Measurements from ENCODE around the gene IL12B. TPM values are rescaled to one million over a fixed set of nuclear protein-coding genes. Genes with fewer than 3 reads are reported as not detected.
A peak's percentile ranks its signal among the peaks of the same experiment; 100 is the strongest.
"Not testable (repeated sequence)": the region's sequence is repeated elsewhere in the genome, so short reads cannot be mapped to it uniquely, and the experiment has no call there.

The IL12B gene
- total RNA-seq, 1 donor from 2014 or later, result not detected

DNA sequence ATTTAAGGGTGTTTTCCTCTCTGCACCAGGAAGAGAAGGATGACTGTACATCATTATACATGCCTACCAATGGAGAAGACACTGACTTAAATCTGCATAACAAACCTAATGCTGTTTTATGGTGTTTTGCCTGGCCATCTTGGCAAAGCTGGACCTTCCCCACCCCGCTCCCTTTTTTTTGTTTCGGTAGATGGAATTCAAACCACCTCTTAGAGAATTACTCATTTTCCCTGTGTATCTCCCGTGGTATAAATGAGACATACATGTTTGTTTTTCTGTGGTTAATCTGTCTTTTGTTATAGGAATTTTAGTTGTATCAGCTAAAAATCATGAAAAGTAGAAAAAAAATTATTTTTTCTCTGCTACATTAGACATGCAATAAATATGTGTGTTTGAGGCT is 28.8 kb downstream of the IL12B start:
- no peak for DNase-seq (ENCODE audit: extremely low read depth, low read depth, low spot score)

DNA sequence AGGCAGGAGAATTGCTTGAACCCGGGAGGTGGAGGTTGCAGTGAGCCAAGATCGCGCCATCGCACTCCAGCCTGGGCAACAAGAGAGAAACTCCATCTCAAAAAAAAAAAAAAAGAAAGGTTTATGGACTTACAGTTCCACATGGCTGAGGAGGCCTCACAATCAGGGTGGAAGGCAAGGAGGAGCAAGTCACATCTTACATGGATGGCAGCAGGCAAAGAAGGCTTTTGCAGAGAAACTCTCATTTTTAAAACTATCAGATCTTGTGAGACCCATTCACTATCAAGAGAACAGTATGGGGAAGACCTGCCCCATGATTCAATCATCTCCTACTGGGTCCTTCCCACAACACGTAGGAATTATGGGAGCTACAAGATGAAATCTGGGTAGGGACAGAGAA is 33.0 kb downstream of the IL12B start:
- DNase-seq (ENCODE audit: extremely low read depth, low read depth, low spot score), result not testable (repeated sequence)

DNA sequence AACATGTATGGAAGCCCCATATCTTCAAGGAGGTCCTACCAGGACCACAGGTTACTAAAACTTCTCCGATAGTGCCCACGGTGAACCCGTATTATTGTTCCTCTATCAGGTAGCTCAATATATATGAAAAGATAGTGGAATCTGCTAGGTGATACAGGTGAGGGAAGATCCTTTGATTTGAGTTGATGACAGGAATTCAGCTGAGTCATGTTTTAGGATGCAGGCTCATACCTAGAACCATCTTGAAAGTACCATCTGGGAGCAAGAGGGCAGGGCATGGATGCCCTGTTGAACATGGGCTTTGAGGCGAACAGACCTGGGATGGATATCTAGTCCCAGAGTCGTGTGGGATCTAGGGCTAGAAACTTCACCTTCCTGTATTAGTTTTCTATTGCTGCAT is 35.4 kb downstream of the IL12B start:
- no peak for DNase-seq (ENCODE audit: extremely low read depth, low read depth, low spot score)

DNA sequence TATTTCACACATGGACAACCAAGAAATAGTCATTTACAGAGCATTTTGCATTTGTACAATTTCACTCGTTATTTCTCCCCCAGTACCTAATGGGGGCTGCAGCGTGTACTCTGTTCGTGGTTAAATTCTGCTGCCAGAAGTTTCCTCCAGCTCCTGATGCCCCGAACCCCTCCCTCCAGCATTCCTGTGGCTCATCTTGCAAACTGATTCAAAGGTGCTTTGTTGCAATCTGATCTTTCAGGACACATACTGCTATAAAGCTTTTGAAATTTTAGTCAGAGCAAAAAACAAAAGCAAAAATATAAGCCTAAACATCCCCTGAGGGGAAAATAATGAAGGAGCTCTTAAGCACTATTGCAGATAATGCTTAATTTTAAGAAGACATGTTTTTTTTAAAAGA is 39.5 kb downstream of the IL12B start:
- DNase-seq (ENCODE audit: extremely low read depth, low read depth, low spot score), result no peak

DNA sequence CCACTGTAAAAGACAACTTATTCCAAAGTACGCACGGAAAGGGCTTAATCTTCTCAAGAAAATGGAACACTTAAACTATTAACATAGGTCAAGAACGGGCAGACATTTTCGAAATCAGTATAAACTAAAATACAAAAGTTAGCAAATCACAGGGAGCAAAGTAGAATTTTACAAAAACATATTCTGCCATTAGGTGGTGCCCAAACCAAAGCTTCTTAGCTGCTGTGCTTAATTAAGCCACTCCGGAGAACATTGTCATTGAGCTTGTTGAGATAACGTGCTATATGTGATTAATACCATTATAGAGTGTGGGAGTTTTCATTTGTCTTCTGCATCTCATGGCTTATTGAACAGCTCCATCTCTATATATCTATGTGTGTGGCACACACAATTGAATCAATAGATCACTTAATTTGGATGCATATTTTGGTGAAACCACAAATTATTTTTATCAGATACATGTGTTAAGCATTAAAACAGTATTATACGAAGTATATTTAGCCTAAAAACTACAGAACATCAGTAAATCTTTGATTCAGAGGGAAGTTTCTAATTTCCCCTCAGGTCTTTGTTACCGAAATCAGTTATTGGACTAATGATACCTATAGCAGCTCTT is 43.8 kb downstream of the IL12B start:
- DNase-seq (ENCODE audit: extremely low read depth, low read depth, low spot score), result peak; percentile 16

DNA sequence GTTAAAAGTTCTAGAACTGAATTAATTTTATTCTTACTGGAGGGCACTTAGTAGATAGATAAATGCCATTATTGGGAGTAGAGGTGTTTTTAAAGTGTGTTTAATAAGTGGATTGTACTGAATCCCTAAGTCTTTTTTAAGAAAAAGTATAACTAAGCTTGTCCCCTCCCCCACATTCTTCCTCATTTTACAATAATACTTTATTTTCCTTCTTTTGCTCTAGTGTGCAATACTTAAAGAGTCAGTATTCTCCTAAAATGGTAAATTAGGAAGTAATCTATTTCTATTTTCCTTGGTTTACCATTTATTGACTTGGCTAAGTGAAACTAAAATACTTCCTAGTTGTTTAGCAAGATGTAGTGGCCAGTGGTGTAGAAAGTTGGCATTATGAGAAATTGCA is 55.6 kb downstream of the IL12B start:
- DNase-seq (ENCODE audit: extremely low read depth, low read depth, low spot score), result no peak

DNA sequence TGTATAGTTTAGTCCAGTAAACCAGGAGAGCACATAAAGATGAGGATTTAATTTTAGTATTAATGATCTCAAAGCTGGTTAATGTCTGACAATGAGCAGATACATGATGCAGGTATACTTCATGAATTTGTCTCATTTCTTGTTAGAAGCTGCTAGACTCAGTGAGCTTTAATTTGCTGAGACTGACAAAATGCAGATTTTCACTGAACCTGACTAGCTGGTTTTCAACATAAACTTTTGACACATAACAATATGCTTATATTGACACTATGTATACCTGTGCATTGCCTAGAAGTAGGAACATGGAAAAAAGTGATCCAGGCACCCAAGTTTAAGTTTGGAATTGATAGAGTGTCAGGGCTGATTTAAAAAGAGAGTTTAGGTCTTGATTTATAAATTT is 56.4 kb downstream of the IL12B start:
- no peak for DNase-seq (ENCODE audit: extremely low read depth, low read depth, low spot score)

DNA sequence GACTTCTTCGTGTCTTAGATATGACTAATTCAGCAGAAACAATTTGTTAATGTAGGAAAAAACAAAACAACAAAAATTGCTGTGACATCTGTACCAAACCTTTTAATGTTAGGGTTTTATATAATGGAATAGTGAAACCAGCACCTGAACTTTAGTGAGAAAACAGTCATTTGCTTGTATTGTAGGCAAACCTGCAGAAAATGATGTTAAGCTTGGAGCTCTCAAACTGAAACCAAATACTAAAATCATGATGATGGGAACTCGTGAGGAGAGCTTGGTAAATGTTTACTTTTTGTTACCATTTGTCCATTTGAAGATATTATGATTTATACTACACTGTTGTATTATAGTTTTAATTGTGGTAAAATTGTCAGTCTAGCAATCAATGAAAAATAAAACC is 60.6 kb downstream of the IL12B start:
- no peak for DNase-seq (ENCODE audit: extremely low read depth, low read depth, low spot score)

DNA sequence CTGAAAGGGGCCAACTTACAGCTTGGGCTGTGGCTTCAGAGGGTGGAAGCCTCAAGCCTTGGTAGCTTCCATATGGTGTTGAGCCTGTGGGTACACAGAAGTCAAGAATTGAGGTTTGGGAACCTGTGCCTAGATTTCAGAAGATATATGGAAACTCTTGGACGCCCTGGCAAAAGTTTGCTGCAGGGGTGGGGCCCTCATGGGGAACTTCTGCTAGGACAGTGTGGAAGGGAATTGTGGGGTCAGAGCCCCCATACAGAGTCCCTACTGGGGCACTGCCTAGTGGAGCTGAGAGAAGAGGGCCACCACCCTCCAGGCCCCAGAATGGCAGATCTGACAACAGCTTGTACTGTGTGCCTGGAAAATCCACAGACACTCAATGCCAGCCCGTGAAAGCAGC is 63.5 kb downstream of the IL12B start:
- DNase-seq (ENCODE audit: extremely low read depth, low read depth, low spot score), result not testable (repeated sequence)

Other genes with a start within 250 kb of the IL12B start
- 3.7 and 4.6 TPM in 2 replicates for gene EBF1, start 230.6 kb downstream of the IL12B start, total RNA-seq
- gene RNF145, start 120.9 kb downstream of the IL12B start, total RNA-seq, result 41.8 and 86.6 TPM in 2 replicates
- 27.5 and 28.5 TPM in 2 replicates for gene UBLCP1, start 67.2 kb downstream of the IL12B start, total RNA-seq

Data from glomerular endothelial cell (primary cell).